Thoracic aorta (tissue), 2 donors: ENCODE measurements around the gene ANKMY2. TPM values are rescaled to one million over a fixed set of nuclear protein-coding genes. Genes with fewer than 3 reads are reported as not detected.

ENCODE experiments used
- ATAC-seq: fragments of 150-250 bp; one replicate; pipeline ENCODE4 v1.8.0; 2017; ENCODE audit warnings: low read depth; ENCODE audit not compliant: insufficient number of reproducible peaks, low FRiP score
- DNase-seq: peaks from one replicate; pipeline ENCODE4 v3.0.0-alpha.2; 2020; ENCODE audit warnings: low spot score
- H3K27ac ChIP-seq, 2 donors: fragments of 200-600 bp; sonication (generic); 1 replicate in 1 of 2; 2 replicates in 1 of 2; pipeline ENCODE4 v1.5.1; 2016; ENCODE audit warnings: mild to moderate bottlenecking in 2 of 2, moderate library complexity in 2 of 2
- H3K27me3 ChIP-seq: fragments of 200-600 bp; sonication (generic); replicated peaks from 2 replicates; pipeline ENCODE4 v1.6.0; 2016; ENCODE audit warnings: mild to moderate bottlenecking; ENCODE audit not compliant: insufficient read depth
- H3K36me3 ChIP-seq: fragments of 200-600 bp; sonication (generic); one replicate; pipeline ENCODE4 v1.5.1; 2016
- H3K4me1 ChIP-seq, 2 donors: fragments of 200-600 bp; sonication (generic); 1 replicate in 1 of 2; 2 replicates in 1 of 2; pipeline versions ENCODE4 v1.5.1 to v1.6.0; 2016; ENCODE audit warnings: low read depth in 2 of 2, mild to moderate bottlenecking in 1 of 2; ENCODE audit not compliant: control insufficient read depth in 1 of 2
- H3K4me3 ChIP-seq: fragments of 200-600 bp; sonication (generic); 2 replicates; pipeline ENCODE4 v1.5.1; 2016; ENCODE audit warnings: mild to moderate bottlenecking
- H3K9me3 ChIP-seq: fragments of 200-600 bp; sonication (generic); 2 replicates; pipeline ENCODE4 v1.5.1; 2016
- CTCF ChIP-seq: fragments of 200-600 bp; sonication (generic); IDR thresholded peaks from one replicate; pipeline ENCODE4 v1.5.1; 2019; ENCODE audit warnings: antibody characterized with exemption
- total RNA-seq, 2 donors: library from RNA; depleted of rRNA; stranded (reverse); fragments of >200 nt; gene quantifications; one replicate each; pipeline versions ENCODE4 v1.1.0 to v1.2.3, GENCODE V29; 2016

ANKMY2 gene
- total RNA-seq, 2 donors from 2014 or later: 9.1 to 10.2 TPM

GRCh38 chr7:16646472-16647072, 1.0 kb upstream of the ANKMY2 start:
- Histone ChIP-seq H3K27me3 (no peaks in the 10 kb centered on the region), H3K9me3 (no peaks in the 10 kb centered on the region), H3K4me1 (peaks cover 21 to 32% of the 10 kb centered on the region in 2 donors), H3K36me3 (no peaks in the 10 kb centered on the region), H3K4me3 (peak overlapping the region; percentile 94), H3K27ac (no peak overlapping the region)
- TF ChIP-seq CTCF: no peak
- ATAC-seq: no peak
- DNase-seq: no peak

GRCh38 chr7:16644636-16645592, 640 bp downstream of the ANKMY2 start:
- H3K9me3 ChIP-seq: no peaks in the 10 kb centered on the region
- DNase-seq (no peak), ATAC-seq (peak; percentile 21)
- peak overlapping the region; percentile 94 for H3K4me3 ChIP-seq
- no peak for TF ChIP-seq CTCF
- peaks cover 21 to 32% of the 10 kb centered on the region in 2 donors for H3K4me1 ChIP-seq
- H3K27ac ChIP-seq: peak overlapping the region; percentile 89 to 93
- no peaks in the 10 kb centered on the region for H3K27me3 ChIP-seq
- no peaks in the 10 kb centered on the region for H3K36me3 ChIP-seq

- H3K9me3 ChIP-seq: no peaks in the 10 kb centered on the region
- H3K4me3 ChIP-seq: peak overlapping the region; percentile 94
- TF ChIP-seq CTCF: no peak
- H3K4me1 ChIP-seq: peaks cover 21 to 35% of the 10 kb centered on the region in 2 donors
- DNase-seq: no peak
- no peaks in the 10 kb centered on the region for H3K27me3 ChIP-seq
- H3K36me3 ChIP-seq: no peaks in the 10 kb centered on the region
- no peak for ATAC-seq
- no peak overlapping the region for H3K27ac ChIP-seq
Measured at GRCh38 chr7:16644157-16644556, 1.4 kb downstream of the ANKMY2 start.

DNA sequence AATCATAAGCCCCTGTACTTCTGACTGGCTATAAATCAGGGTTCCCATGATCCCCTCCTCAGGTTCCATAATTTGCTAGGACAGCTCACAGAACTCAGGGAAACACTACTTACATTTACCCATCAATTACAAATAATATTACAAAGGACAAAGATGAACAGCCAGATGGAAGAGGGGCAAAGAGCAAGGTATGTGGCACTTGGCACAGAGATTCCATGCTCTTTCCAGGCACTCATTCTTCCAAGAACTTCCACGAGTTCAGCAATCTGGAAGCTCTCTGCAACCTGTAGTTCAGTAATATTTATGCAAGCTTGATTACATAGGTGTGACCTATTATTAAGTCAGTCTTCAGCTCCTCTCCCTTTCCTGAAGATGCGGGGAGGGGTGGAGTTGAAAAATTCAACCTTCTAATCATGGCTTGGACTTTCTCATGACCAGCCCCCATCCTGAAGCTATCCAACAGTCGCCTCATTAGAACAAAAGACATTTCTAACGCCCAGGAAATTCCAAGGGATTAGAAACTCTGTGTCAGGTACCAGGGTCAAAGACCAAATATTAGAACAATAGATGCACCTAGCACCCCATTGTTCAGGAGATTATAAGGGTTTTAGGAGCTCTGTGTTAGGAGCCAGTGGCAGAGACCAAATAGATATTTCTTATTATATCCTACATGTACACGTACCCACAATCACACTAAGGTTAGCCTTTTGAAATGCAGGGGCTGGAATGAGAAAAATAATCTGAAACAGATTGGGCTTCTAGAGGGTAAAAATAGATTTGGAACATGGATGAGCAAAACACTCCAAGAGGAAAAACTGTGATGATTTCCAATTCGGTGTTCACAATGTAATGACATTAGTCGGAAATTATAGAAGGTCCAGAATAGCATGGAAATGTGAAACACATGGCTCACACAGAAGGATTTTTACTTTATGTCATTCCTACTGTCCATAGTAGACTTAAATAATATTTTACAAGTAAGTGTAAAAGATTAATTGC, 7.0 kb downstream of the ANKMY2 start:
- no peak for DNase-seq
- no peak for TF ChIP-seq CTCF
- ATAC-seq: no peak
- peaks cover 29 to 44% of the 10 kb centered on the region in 2 donors for H3K4me1 ChIP-seq
- H3K9me3 ChIP-seq: no peaks in the 10 kb centered on the region
- H3K36me3 ChIP-seq: no peaks in the 10 kb centered on the region
- no peak overlapping the region for H3K27ac ChIP-seq
- H3K27me3 ChIP-seq: no peaks in the 10 kb centered on the region
- no peak overlapping the region for H3K4me3 ChIP-seq
